Endodermal cell (in vitro differentiated cells): Measurements from ENCODE around the gene SDHC. TPM values are rescaled to one million over a fixed set of nuclear protein-coding genes. Genes with fewer than 3 reads are reported as not detected.

Experiments used
- DNase-seq: peaks from one replicate; pipeline ENCODE4 v3.0.0-alpha.2; 2017
- H3K27ac ChIP-seq: 2 replicates; pipeline ENCODE4 v1.5.1; 2013; ENCODE audit warnings: mild to moderate bottlenecking, low read depth, low read length, moderate library complexity
- H3K27me3 ChIP-seq: 2 replicates; pipeline ENCODE4 v1.6.1; 2013; ENCODE audit warnings: mild to moderate bottlenecking, low read length, moderate library complexity; ENCODE audit not compliant: insufficient read depth, control insufficient read depth, poor library complexity, severe bottlenecking
- H3K36me3 ChIP-seq: 2 replicates; pipeline ENCODE4 v1.7.0; 2013; ENCODE audit warnings: mild to moderate bottlenecking, low read length, moderate library complexity; ENCODE audit not compliant: control insufficient read depth, insufficient read depth
- H3K4me1 ChIP-seq: one replicate; pipeline ENCODE4 v1.7.0; 2013; ENCODE audit warnings: low read length; ENCODE audit not compliant: control insufficient read depth, insufficient read depth
- H3K4me3 ChIP-seq: 2 replicates; pipeline ENCODE4 v1.5.1; 2013; ENCODE audit warnings: mild to moderate bottlenecking, low read length, moderate library complexity
- H3K9ac ChIP-seq: 2 replicates; pipeline ENCODE4 v1.6.1; 2013; ENCODE audit warnings: mild to moderate bottlenecking, low read length, moderate library complexity; ENCODE audit not compliant: poor library complexity, severe bottlenecking; ENCODE audit errors: extremely low read depth
- H3K9me3 ChIP-seq: 2 replicates; pipeline ENCODE4 v1.6.1; 2013; ENCODE audit warnings: mild to moderate bottlenecking, low read length, moderate library complexity; ENCODE audit not compliant: control insufficient read depth
- H3K27ac Mint-ChIP-seq: 2 replicates; pipeline ENCODE4 v1.8.0; 2020; ENCODE audit warnings: mixed read lengths
- H3K27me3 Mint-ChIP-seq: 2 replicates; pipeline ENCODE4 v1.8.0; 2021; ENCODE audit warnings: mild to moderate bottlenecking, mixed read lengths; ENCODE audit not compliant: insufficient read depth
- H3K36me3 Mint-ChIP-seq: 2 replicates; pipeline ENCODE4 v1.8.0; 2020; ENCODE audit warnings: low read depth, mixed read lengths
- H3K4me1 Mint-ChIP-seq: 2 replicates; pipeline ENCODE4 v1.8.0; 2020; ENCODE audit warnings: mixed read lengths
- H3K4me3 Mint-ChIP-seq: 2 replicates; pipeline ENCODE4 v1.8.0; 2020; ENCODE audit warnings: mild to moderate bottlenecking, moderate library complexity, mixed read lengths
- H3K9me3 Mint-ChIP-seq: 2 replicates; pipeline ENCODE4 v1.8.0; 2020; ENCODE audit warnings: mild to moderate bottlenecking, mixed read lengths
- CTCF ChIP-seq: fragments of 200-600 bp; sonication (generic); conservative IDR thresholded peaks from 2 replicates; pipeline ENCODE4 v1.5.0; 2021; ENCODE audit warnings: antibody characterized with exemption, mild to moderate bottlenecking
- WGBS, 2 experiments: methylation state at CpG; one replicate each; pipeline versions ENCODE4 v1.1.5 to v1.1.7; 2013; ENCODE audit warnings: missing lambda C conversion rate in 2 of 2, mixed read lengths in 1 of 2; ENCODE audit not compliant: insufficient coverage in 1 of 2, insufficient read length in 1 of 2; 5-methylcytosine and 5-hydroxymethylcytosine counted together
- total RNA-seq, 2 donors: library from RNA; stranded (reverse); fragmentation: NEBNext Ultra II Directional in 1 of 2; extraction: Animal tissue kit (Norgen Biotek cat#: 25700) in 1 of 2; gene quantifications; 2 replicates in 1 of 2; 3 replicates in 1 of 2; pipeline ENCODE4 v1.2.1, GENCODE V29; 2021

The SDHC gene
- total RNA-seq, 2 donors from 2014 or later: 270 to 296 TPM

- WGBS, 2 experiments: 96 to 100% methylated on average over 4 of the region's 4 CpGs
- DNase-seq: no peak
- peaks cover 6% of the 10 kb centered on the region for H3K4me1 Mint-ChIP-seq
- no peak overlapping the region for H3K4me3 Mint-ChIP-seq
- no peaks in the 10 kb centered on the region for H3K27me3 ChIP-seq
- H3K9me3 Mint-ChIP-seq: no peaks in the 10 kb centered on the region
- no peaks in the 10 kb centered on the region for H3K27me3 Mint-ChIP-seq
- H3K36me3 Mint-ChIP-seq: peaks cover 52% of the 10 kb centered on the region
- peaks cover 65% of the 10 kb centered on the region for H3K36me3 ChIP-seq
- H3K27ac Mint-ChIP-seq: no peak overlapping the region
- no peak overlapping the region for H3K4me3 ChIP-seq
- H3K27ac ChIP-seq: no peak overlapping the region
- no peaks in the 10 kb centered on the region for H3K9me3 ChIP-seq
- H3K4me1 ChIP-seq: no peaks in the 10 kb centered on the region
- TF ChIP-seq CTCF: no peak
- H3K9ac ChIP-seq: no peak overlapping the region
Observed at GRCh38 chr1:161324020-161324419, 9.8 kb downstream of the SDHC start.

GRCh38 chr1:161330346-161330745 is 16.2 kb downstream of the SDHC start:
- H3K36me3 Mint-ChIP-seq: peaks cover 70% of the 10 kb centered on the region
- peak overlapping the region; percentile 63 for H3K27ac Mint-ChIP-seq
- Histone ChIP-seq H3K9me3 (no peaks in the 10 kb centered on the region), H3K27ac (no peak overlapping the region), H3K36me3 (peaks cover 89% of the 10 kb centered on the region), H3K9ac (no peak overlapping the region), H3K4me3 (no peak overlapping the region), H3K27me3 (no peaks in the 10 kb centered on the region), H3K4me1 (no peaks in the 10 kb centered on the region)
- H3K9me3 Mint-ChIP-seq: no peaks in the 10 kb centered on the region
- WGBS, 2 experiments: 93 to 100% methylated on average over 3 to 4 of the region's 4 CpGs
- no peak for DNase-seq
- H3K4me1 Mint-ChIP-seq: peaks cover 4% of the 10 kb centered on the region
- H3K27me3 Mint-ChIP-seq: no peaks in the 10 kb centered on the region
- no peak overlapping the region for H3K4me3 Mint-ChIP-seq
- TF ChIP-seq CTCF: no peak

GRCh38 chr1:161333166-161333565 is 19.0 kb downstream of the SDHC start:
- H3K9me3 ChIP-seq: no peaks in the 10 kb centered on the region
- Mint-ChIP-seq H3K4me3 (no peak overlapping the region), H3K27ac (no peak overlapping the region), H3K9me3 (no peaks in the 10 kb centered on the region), H3K4me1 (peaks cover 4% of the 10 kb centered on the region), H3K36me3 (peaks cover 70% of the 10 kb centered on the region), H3K27me3 (no peaks in the 10 kb centered on the region)
- H3K4me1 ChIP-seq: no peaks in the 10 kb centered on the region
- no peak overlapping the region for H3K27ac ChIP-seq
- H3K9ac ChIP-seq: no peak overlapping the region
- H3K27me3 ChIP-seq: no peaks in the 10 kb centered on the region
- peaks cover 89% of the 10 kb centered on the region for H3K36me3 ChIP-seq
- no peak for TF ChIP-seq CTCF
- 92 to 96% methylated on average over 5 to 9 of the region's 9 CpGs for WGBS, 2 experiments
- no peak overlapping the region for H3K4me3 ChIP-seq
- DNase-seq: no peak
